H9 (cell line): Measurements from ENCODE around the gene CRY1. TPM values are rescaled to one million over a fixed set of nuclear protein-coding genes. Genes with fewer than 3 reads are reported as not detected.

Source experiments
- DNase-seq: peaks from one replicate; pipeline ENCODE4 v3.0.0-alpha.2; 2017
- H2AFZ ChIP-seq: one replicate; pipeline ENCODE4 v1.6.1; 2013; ENCODE audit warnings: mild to moderate bottlenecking, low read length, control low read depth, moderate library complexity
- H2AK5ac ChIP-seq: 2 replicates; pipeline ENCODE4 v1.6.1; 2013; ENCODE audit warnings: low read length, control low read depth, mixed read lengths; ENCODE audit not compliant: insufficient read length
- H2BK120ac ChIP-seq: one replicate; pipeline ENCODE4 v1.6.1; 2013; ENCODE audit warnings: low read depth, mild to moderate bottlenecking, low read length, control low read depth, inconsistent platforms; ENCODE audit not compliant: poor library complexity, severe bottlenecking
- H2BK12ac ChIP-seq: 2 replicates; pipeline ENCODE4 v1.6.1; 2013; ENCODE audit warnings: low read length, control low read depth, mixed read lengths, low read depth; ENCODE audit not compliant: insufficient read length
- H2BK15ac ChIP-seq: 2 replicates; pipeline ENCODE4 v1.6.1; 2013; ENCODE audit warnings: low read depth, low read length, control low read depth
- H2BK20ac ChIP-seq: one replicate; pipeline ENCODE4 v1.6.1; 2013; ENCODE audit warnings: low read depth, mild to moderate bottlenecking, low read length, control low read depth, inconsistent platforms; ENCODE audit not compliant: poor library complexity, severe bottlenecking
- H2BK5ac ChIP-seq: 2 replicates; pipeline ENCODE4 v1.6.1; 2013; ENCODE audit warnings: low read length, control low read depth, mixed read lengths; ENCODE audit not compliant: insufficient read length
- H3K14ac ChIP-seq: 2 replicates; pipeline ENCODE4 v1.6.1; 2013; ENCODE audit warnings: low read length, control low read depth; ENCODE audit not compliant: insufficient read depth
- H3K18ac ChIP-seq: 2 replicates; pipeline ENCODE4 v1.6.1; 2013; ENCODE audit warnings: low read depth, mild to moderate bottlenecking, mixed read lengths, low read length, control low read depth; ENCODE audit not compliant: insufficient read length
- H3K23ac ChIP-seq: 2 replicates; pipeline ENCODE4 v1.6.1; 2013; ENCODE audit warnings: low read length, control low read depth, mixed read lengths, low read depth; ENCODE audit not compliant: insufficient read length
- H3K23me2 ChIP-seq: 2 replicates; pipeline ENCODE4 v1.6.1; 2013; ENCODE audit warnings: low read depth, mild to moderate bottlenecking, mixed read lengths, low read length, control low read depth; ENCODE audit not compliant: insufficient read length, poor library complexity, severe bottlenecking
- H3K27ac ChIP-seq: 2 replicates; pipeline ENCODE4 v1.5.1; 2013; ENCODE audit warnings: low read length, control low read depth, mixed read lengths, low read depth; ENCODE audit not compliant: insufficient read length
- H3K27me3 ChIP-seq: 2 replicates; pipeline ENCODE4 v1.6.1; 2013; ENCODE audit warnings: low read length, control low read depth, inconsistent platforms; ENCODE audit not compliant: insufficient read depth
- H3K4ac ChIP-seq: 2 replicates; pipeline ENCODE4 v1.6.1; 2013; ENCODE audit warnings: low read depth, mild to moderate bottlenecking, control low read depth, inconsistent platforms, low read length, moderate library complexity
- H3K4me1 ChIP-seq: 2 replicates; pipeline ENCODE4 v1.6.1; 2013; ENCODE audit warnings: low read length, control low read depth, inconsistent platforms; ENCODE audit not compliant: insufficient read depth
- H3K4me2 ChIP-seq: 2 replicates; pipeline ENCODE4 v1.6.1; 2013; ENCODE audit warnings: low read length, control low read depth, mixed read lengths; ENCODE audit not compliant: insufficient read length, insufficient read depth
- H3K56ac ChIP-seq: 2 replicates; pipeline ENCODE4 v1.6.1; 2013; ENCODE audit warnings: low read depth, mild to moderate bottlenecking, mixed read lengths, low read length, control low read depth; ENCODE audit not compliant: insufficient read length
- H3K79me1 ChIP-seq: 2 replicates; pipeline ENCODE4 v1.6.1; 2013; ENCODE audit warnings: low read depth, mild to moderate bottlenecking, moderate library complexity, low read length, control low read depth, inconsistent platforms; ENCODE audit not compliant: insufficient read depth, poor library complexity, severe bottlenecking
- H3K79me2 ChIP-seq: 2 replicates; pipeline ENCODE4 v1.6.1; 2013; ENCODE audit warnings: low read length, control low read depth, inconsistent platforms; ENCODE audit not compliant: insufficient read depth
- H3K9ac ChIP-seq: 2 replicates; pipeline ENCODE4 v1.6.1; 2013; ENCODE audit warnings: low read length, control low read depth, mixed read lengths; ENCODE audit not compliant: insufficient read length; ENCODE audit errors: extremely low read depth
- H3K9me3 ChIP-seq: one replicate; pipeline ENCODE4 v1.6.1; 2013; ENCODE audit warnings: low read depth, low read length, inconsistent platforms; ENCODE audit not compliant: control insufficient read depth
- H3T11ph ChIP-seq: one replicate; pipeline ENCODE4 v1.6.1; 2013; ENCODE audit warnings: mild to moderate bottlenecking, low read length, control low read depth, inconsistent platforms
- H4K20me1 ChIP-seq: one replicate; pipeline ENCODE4 v1.6.1; 2013; ENCODE audit not compliant: control insufficient read depth, insufficient read length, insufficient read depth
- H4K5ac ChIP-seq: 2 replicates; pipeline ENCODE4 v1.6.1; 2013; ENCODE audit warnings: low read depth, mild to moderate bottlenecking, mixed read lengths, low read length, control low read depth; ENCODE audit not compliant: insufficient read length
- H4K8ac ChIP-seq: replicated peaks from 2 replicates; pipeline ENCODE4 v1.6.1; 2013; ENCODE audit warnings: low read length, control low read depth, mixed read lengths, low read depth; ENCODE audit not compliant: insufficient read length
- H4K91ac ChIP-seq: 2 replicates; pipeline ENCODE4 v1.6.1; 2013; ENCODE audit warnings: low read depth, mild to moderate bottlenecking, moderate library complexity, mixed read lengths, low read length, control low read depth; ENCODE audit not compliant: insufficient read length
- H3K27ac Mint-ChIP-seq, 3 experiments: 2 replicates in 2 of 3; 3 replicates in 1 of 3; pipeline ENCODE4 v1.8.0; 2020 to 2021; ENCODE audit warnings: mixed read lengths in 3 of 3, mild to moderate bottlenecking in 1 of 3, moderate library complexity in 1 of 3
- H3K27me3 Mint-ChIP-seq: 2 replicates; pipeline ENCODE4 v1.8.0; 2021; ENCODE audit warnings: low read depth, mild to moderate bottlenecking, moderate library complexity, mixed read lengths
- H3K36me3 Mint-ChIP-seq, 3 experiments: 2 replicates in 2 of 3; 3 replicates in 1 of 3; pipeline ENCODE4 v1.8.0; 2020 to 2021; ENCODE audit warnings: low read depth in 3 of 3, mixed read lengths in 3 of 3; ENCODE audit not compliant: insufficient read depth in 1 of 3
- H3K4me1 Mint-ChIP-seq, 2 experiments: 2 replicates each; pipeline ENCODE4 v1.8.0; 2020; ENCODE audit warnings: mixed read lengths in 2 of 2
- H3K4me3 Mint-ChIP-seq, 2 experiments: 2 replicates in 1 of 2; 3 replicates in 1 of 2; pipeline ENCODE4 v1.8.0; 2020 to 2021; ENCODE audit warnings: mild to moderate bottlenecking in 2 of 2, mixed read lengths in 2 of 2, moderate library complexity in 1 of 2
- H3K9me3 Mint-ChIP-seq, 2 experiments: 2 replicates in 1 of 2; 3 replicates in 1 of 2; pipeline ENCODE4 v1.8.0; 2020; ENCODE audit warnings: mild to moderate bottlenecking in 2 of 2, mixed read lengths in 2 of 2, moderate library complexity in 1 of 2
- CTCF ChIP-seq: fragments of 200-600 bp; sonication (generic); conservative IDR thresholded peaks from 3 replicates; pipeline ENCODE4 v1.8.0; 2021; ENCODE audit warnings: antibody characterized with exemption, mild to moderate bottlenecking
- WGBS: extraction: QIAGEN DNeasy Blood & Tissue Kit; methylation state at CpG from one replicate; pipeline ENCODE4 v1.1.7; 2013; ENCODE audit warnings: missing lambda C conversion rate, low lambda C conversion rate, mixed read lengths; ENCODE audit not compliant: insufficient read length; ENCODE audit errors: extremely low coverage; 5-methylcytosine and 5-hydroxymethylcytosine counted together
- total RNA-seq: library from RNA; stranded (reverse); gene quantifications from 2 replicates; pipeline ENCODE4 v1.2.1, GENCODE V29; 2021

CRY1 gene
- total RNA-seq, 1 experiment from 2014 or later, result 23.5 TPM

- H3K27me3 Mint-ChIP-seq, result no peaks in the 10 kb centered on the region
Observed at GRCh38 chr12:107019546-107019945, 73.8 kb downstream of the CRY1 start.

More at GRCh38 chr12:107019546-107019945, 73.8 kb downstream of the CRY1 start:
- H3K9me3 ChIP-seq, result no peaks in the 10 kb centered on the region
- Mint-ChIP-seq H3K27ac (no peak overlapping the region), H3K36me3 (peaks cover 1 to 7% (median 4%) of the 10 kb centered on the region in 3 experiments; a peak in 2 of 7 replicates), H3K4me3 (no peak overlapping the region), H3K9me3 (no peaks in the 10 kb centered on the region), H3K4me1 (no peaks in the 10 kb centered on the region)
- H3K4me1 ChIP-seq, result no peaks in the 10 kb centered on the region
- no peak overlapping the region for H3K4me2 ChIP-seq
- H4K20me1 ChIP-seq, result no peaks in the 10 kb centered on the region
- no peak overlapping the region for H3K4ac ChIP-seq
- H2BK20ac ChIP-seq, result no peak overlapping the region
- no CpG with 5 or more reads among the region's 2 CpGs for WGBS
- no peak overlapping the region for H3K18ac ChIP-seq
- TF ChIP-seq CTCF, result no peak
- H2BK5ac ChIP-seq, result no peak overlapping the region
- H2BK12ac ChIP-seq, result no peak overlapping the region
- H3K9ac ChIP-seq, result no peak overlapping the region
- H4K91ac ChIP-seq, result no peak overlapping the region
- no peak overlapping the region for H4K5ac ChIP-seq
- DNase-seq, result no peak
- no peaks in the 10 kb centered on the region for H3K79me1 ChIP-seq
- no peak overlapping the region for H2AK5ac ChIP-seq
- H2BK15ac ChIP-seq, result no peak overlapping the region
- no peak overlapping the region for H3K14ac ChIP-seq
- no peaks in the 10 kb centered on the region for H3K79me2 ChIP-seq
- H3K56ac ChIP-seq, result no peak overlapping the region
- no peak overlapping the region for H3K27ac ChIP-seq
- H3T11ph ChIP-seq, result no peak overlapping the region
- H3K27me3 ChIP-seq, result no peaks in the 10 kb centered on the region
- H4K8ac ChIP-seq, result no peak overlapping the region
- H2BK120ac ChIP-seq, result no peak overlapping the region
- no peak overlapping the region for H2AFZ ChIP-seq
- no peak overlapping the region for H3K23ac ChIP-seq
- no peaks in the 10 kb centered on the region for H3K23me2 ChIP-seq
